Measurements from ENCODE around the gene MSRB1. TPM values are rescaled to one million over a fixed set of nuclear protein-coding genes. Genes with fewer than 3 reads are reported as not detected.

The MSRB1 gene
- total and polyA plus RNA-seq, 2 donors (not counting 1 experiment from before 2014, with no cell fraction given): 7.1 to 21.4 TPM

DNA sequence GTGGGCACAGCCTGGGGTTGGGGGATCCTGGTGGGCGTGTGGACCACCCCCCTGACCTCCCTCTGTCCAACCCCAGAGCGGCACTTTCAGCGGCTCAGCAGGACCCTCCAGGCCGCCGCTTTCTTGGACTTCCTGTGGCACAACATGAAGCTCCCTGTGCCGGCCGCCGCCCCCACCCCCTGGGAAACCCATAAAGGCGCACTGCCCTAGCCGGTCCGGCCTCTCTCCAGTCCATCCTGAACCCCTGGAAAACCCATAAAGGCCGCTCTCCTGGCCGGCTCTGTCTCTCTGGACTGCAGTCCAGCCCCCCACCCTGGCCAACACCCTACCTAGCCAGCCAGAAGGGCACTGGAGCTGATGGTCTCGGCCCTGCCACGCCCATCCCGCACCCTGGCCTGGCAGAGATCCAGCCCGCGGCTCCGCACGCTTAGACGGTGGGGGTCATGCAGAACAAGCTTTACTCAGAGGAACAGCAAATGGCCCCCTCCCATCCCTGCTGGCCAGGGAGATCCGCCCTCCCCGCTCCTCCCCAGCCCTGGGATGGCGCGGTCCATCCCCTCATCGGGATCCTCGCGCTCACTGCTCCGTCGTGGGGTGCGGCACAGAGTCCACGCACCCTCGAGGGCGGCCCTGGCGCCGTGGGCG, 35.6 kb upstream of the MSRB1 start:
- Histone ChIP-seq H2AFZ (ENCODE audit: low read length) (no peak overlapping the region), H3K9me3 (ENCODE audit: control insufficient read depth, insufficient read depth, low read depth, low read length) (no peaks in the 10 kb centered on the region), H3K9ac (ENCODE audit: insufficient read depth, low read length) (no peak overlapping the region), H3K27ac (ENCODE audit: insufficient read depth, low read length) (no peak overlapping the region), H3K4me2 (ENCODE audit: extremely low read depth, insufficient read depth, low read length) (no peak overlapping the region), H3K79me2 (ENCODE audit: control insufficient read depth, insufficient read depth, low read length) (peaks cover 1% of the 10 kb centered on the region), H3K27me3 (ENCODE audit: control insufficient read depth, insufficient read depth, low read length) (peaks cover 19% of the 10 kb centered on the region), H3K36me3 (ENCODE audit: control insufficient read depth, insufficient read depth, low read length) (peaks cover 37% of the 10 kb centered on the region), H4K20me1 (ENCODE audit: control insufficient read depth, extremely low read depth, insufficient read depth, low read length) (no peaks in the 10 kb centered on the region), H3K4me1 (ENCODE audit: control insufficient read depth, extremely low read depth, insufficient read depth, low read length) (no peaks in the 10 kb centered on the region), H3K4me3 (replicated peaks in 1 of 4; ENCODE audit: control extremely low read depth in 1 of 4, insufficient read depth in 1 of 4, low read depth in 3 of 4, low read length in 4 of 4) (no peak overlapping the region)
- TF ChIP-seq, protein P1, sequence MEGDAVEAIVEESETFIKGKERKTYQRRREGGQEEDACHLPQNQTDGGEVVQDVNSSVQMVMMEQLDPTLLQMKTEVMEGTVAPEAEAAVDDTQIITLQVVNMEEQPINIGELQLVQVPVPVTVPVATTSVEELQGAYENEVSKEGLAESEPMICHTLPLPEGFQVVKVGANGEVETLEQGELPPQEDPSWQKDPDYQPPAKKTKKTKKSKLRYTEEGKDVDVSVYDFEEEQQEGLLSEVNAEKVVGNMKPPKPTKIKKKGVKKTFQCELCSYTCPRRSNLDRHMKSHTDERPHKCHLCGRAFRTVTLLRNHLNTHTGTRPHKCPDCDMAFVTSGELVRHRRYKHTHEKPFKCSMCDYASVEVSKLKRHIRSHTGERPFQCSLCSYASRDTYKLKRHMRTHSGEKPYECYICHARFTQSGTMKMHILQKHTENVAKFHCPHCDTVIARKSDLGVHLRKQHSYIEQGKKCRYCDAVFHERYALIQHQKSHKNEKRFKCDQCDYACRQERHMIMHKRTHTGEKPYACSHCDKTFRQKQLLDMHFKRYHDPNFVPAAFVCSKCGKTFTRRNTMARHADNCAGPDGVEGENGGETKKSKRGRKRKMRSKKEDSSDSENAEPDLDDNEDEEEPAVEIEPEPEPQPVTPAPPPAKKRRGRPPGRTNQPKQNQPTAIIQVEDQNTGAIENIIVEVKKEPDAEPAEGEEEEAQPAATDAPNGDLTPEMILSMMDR (conservative IDR thresholded peaks at IDR 0.05 in 1 of 2, IDR thresholded peaks at IDR 0.05 in 1 of 2; ENCODE audit: low read depth in 1 of 2, low read length in 2 of 2): no peak
- no peak for TF ChIP-seq EZH2 (IDR thresholded peaks at IDR 0.05; ENCODE audit: low read length, missing control alignments)
- DNase-seq (ENCODE audit: low read depth in 2 of 2): no peak

DNA sequence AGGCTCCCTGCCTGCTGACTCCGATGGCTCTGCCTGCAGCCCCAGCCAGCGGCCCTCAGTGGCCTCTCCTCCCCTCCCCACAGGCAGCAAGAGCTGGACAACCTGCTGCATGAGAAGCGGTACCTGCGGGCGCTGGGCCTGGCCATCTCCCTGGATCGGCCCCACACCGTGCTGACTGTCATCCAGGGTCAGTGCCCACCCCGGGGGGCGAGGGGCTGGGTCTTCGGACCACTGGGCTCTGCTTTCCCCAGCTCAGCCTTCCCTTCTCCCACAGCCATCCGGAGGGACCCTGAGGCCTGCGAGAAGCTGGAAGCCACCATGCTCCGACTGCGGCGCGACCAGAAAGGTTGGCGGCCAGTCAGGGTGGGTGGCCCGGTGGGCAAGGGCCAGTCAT, 34.9 kb upstream of the MSRB1 start:
- Histone ChIP-seq H2AFZ (ENCODE audit: low read length) (no peak overlapping the region), H3K9me3 (ENCODE audit: control insufficient read depth, insufficient read depth, low read depth, low read length) (no peaks in the 10 kb centered on the region), H3K27ac (ENCODE audit: insufficient read depth, low read length) (no peak overlapping the region), H3K4me3 (replicated peaks in 1 of 4; ENCODE audit: control extremely low read depth in 1 of 4, insufficient read depth in 1 of 4, low read depth in 3 of 4, low read length in 4 of 4) (no peak overlapping the region), H3K27me3 (ENCODE audit: control insufficient read depth, insufficient read depth, low read length) (peaks cover 19% of the 10 kb centered on the region), H4K20me1 (ENCODE audit: control insufficient read depth, extremely low read depth, insufficient read depth, low read length) (no peaks in the 10 kb centered on the region), H3K36me3 (ENCODE audit: control insufficient read depth, insufficient read depth, low read length) (peaks cover 37% of the 10 kb centered on the region), H3K4me2 (ENCODE audit: extremely low read depth, insufficient read depth, low read length) (no peak overlapping the region), H3K4me1 (ENCODE audit: control insufficient read depth, extremely low read depth, insufficient read depth, low read length) (no peaks in the 10 kb centered on the region), H3K9ac (ENCODE audit: insufficient read depth, low read length) (no peak overlapping the region), H3K79me2 (ENCODE audit: control insufficient read depth, insufficient read depth, low read length) (peaks cover 6% of the 10 kb centered on the region)
- no peak for TF ChIP-seq EZH2 (IDR thresholded peaks at IDR 0.05; ENCODE audit: low read length, missing control alignments)
- TF ChIP-seq, protein P1 (conservative IDR thresholded peaks at IDR 0.05 in 1 of 2, IDR thresholded peaks at IDR 0.05 in 1 of 2; ENCODE audit: low read depth in 1 of 2, low read length in 2 of 2): no peak
- DNase-seq (ENCODE audit: low read depth in 2 of 2): no peak

DNA sequence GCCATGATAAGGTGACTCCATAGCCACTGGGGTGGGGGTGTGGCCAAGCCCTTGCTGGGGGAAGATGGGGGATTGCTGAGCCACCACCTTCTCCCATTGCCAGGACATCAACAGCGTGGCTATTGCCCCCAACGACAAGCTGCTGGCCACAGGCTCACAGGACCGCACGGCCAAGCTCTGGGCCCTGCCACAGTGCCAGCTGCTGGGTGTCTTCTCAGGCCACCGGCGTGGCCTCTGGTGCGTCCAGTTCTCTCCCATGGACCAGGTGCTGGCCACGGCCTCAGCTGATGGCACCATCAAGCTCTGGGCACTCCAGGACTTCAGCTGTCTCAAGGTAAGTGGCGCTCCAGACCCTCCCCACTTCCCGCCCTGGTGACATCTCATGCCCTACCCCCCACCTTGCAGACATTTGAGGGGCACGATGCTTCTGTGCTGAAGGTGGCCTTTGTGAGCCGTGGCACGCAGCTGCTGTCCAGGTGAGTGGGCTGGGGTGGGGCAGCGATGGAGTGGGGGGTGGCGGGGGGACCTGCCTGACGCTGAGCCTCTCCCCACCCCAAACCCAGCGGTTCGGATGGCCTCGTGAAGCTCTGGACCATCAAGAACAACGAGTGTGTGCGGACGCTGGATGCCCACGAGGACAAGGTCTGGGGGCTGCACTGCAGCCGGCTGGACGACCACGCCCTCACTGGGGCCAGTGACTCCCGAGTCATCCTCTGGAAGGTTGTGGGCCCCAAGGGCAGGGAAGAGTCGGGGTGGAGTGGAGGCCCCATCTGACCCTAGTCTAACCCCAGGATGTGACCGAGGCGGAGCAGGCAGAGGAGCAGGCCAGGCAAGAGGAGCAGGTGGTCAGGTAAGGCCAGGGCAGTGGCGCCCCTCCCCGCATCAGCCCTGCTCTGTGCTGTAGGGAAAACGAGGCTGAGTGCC, 34.2 kb upstream of the MSRB1 start:
- TF ChIP-seq, protein P1 (conservative IDR thresholded peaks at IDR 0.05 in 1 of 2, IDR thresholded peaks at IDR 0.05 in 1 of 2; ENCODE audit: low read depth in 1 of 2, low read length in 2 of 2): no peak
- TF ChIP-seq EZH2 (IDR thresholded peaks at IDR 0.05; ENCODE audit: low read length, missing control alignments): no peak
- H2AFZ ChIP-seq (ENCODE audit: low read length): no peak overlapping the region
- H3K9me3 ChIP-seq (ENCODE audit: control insufficient read depth, insufficient read depth, low read depth, low read length): no peaks in the 10 kb centered on the region
- H3K4me1 ChIP-seq (ENCODE audit: control insufficient read depth, extremely low read depth, insufficient read depth, low read length): no peaks in the 10 kb centered on the region
- H3K9ac ChIP-seq (ENCODE audit: insufficient read depth, low read length): no peak overlapping the region
- DNase-seq (ENCODE audit: low read depth in 2 of 2): no peak
- H3K4me3 ChIP-seq (replicated peaks in 1 of 4; ENCODE audit: control extremely low read depth in 1 of 4, insufficient read depth in 1 of 4, low read depth in 3 of 4, low read length in 4 of 4): no peak overlapping the region
- peaks cover 37% of the 10 kb centered on the region for H3K36me3 ChIP-seq (ENCODE audit: control insufficient read depth, insufficient read depth, low read length)
- H3K27me3 ChIP-seq (ENCODE audit: control insufficient read depth, insufficient read depth, low read length): peaks cover 19% of the 10 kb centered on the region
- peaks cover 13% of the 10 kb centered on the region for H3K79me2 ChIP-seq (ENCODE audit: control insufficient read depth, insufficient read depth, low read length)
- no peak overlapping the region for H3K4me2 ChIP-seq (ENCODE audit: extremely low read depth, insufficient read depth, low read length)
- no peaks in the 10 kb centered on the region for H4K20me1 ChIP-seq (ENCODE audit: control insufficient read depth, extremely low read depth, insufficient read depth, low read length)
- H3K27ac ChIP-seq (ENCODE audit: insufficient read depth, low read length): no peak overlapping the region
